Measurements from ENCODE around the gene SLC7A9.

The SLC7A9 gene

GRCh38 chr19:32914879-32915660 lies 45.5 kb upstream of the SLC7A9 start:
- TF ChIP-seq FOXP2 (optimal IDR thresholded peaks at IDR 0.05; ENCODE audit: borderline replicate concordance, extremely low read depth, extremely low read length, insufficient read depth) (no peak), POLR2AphosphoS5 (IDR thresholded peaks at IDR 0.05; ENCODE audit: low read depth, low read length) (no peak), TAF1 (IDR thresholded peaks at IDR 0.05; ENCODE audit: borderline replicate concordance, insufficient read depth, low read length) (no peak), REST (IDR thresholded peaks at IDR 0.05; ENCODE audit: insufficient read depth in 1 of 2, low read depth in 2 of 2, low read length in 2 of 2) (no peak), SIN3A (IDR thresholded peaks at IDR 0.05; ENCODE audit: borderline replicate concordance, insufficient read depth, low read length) (no peak)

GRCh38 chr19:32911467-32911866 lies 41.9 kb upstream of the SLC7A9 start:
- no peak for TF ChIP-seq POLR2AphosphoS5 (IDR thresholded peaks at IDR 0.05; ENCODE audit: low read depth, low read length)
- TF ChIP-seq REST (IDR thresholded peaks at IDR 0.05; ENCODE audit: insufficient read depth in 1 of 2, low read depth in 2 of 2, low read length in 2 of 2), result no peak
- no peak for TF ChIP-seq FOXP2 (optimal IDR thresholded peaks at IDR 0.05; ENCODE audit: borderline replicate concordance, extremely low read depth, extremely low read length, insufficient read depth)
- TF ChIP-seq TAF1 (IDR thresholded peaks at IDR 0.05; ENCODE audit: borderline replicate concordance, insufficient read depth, low read length), result no peak
- TF ChIP-seq SIN3A (IDR thresholded peaks at IDR 0.05; ENCODE audit: borderline replicate concordance, insufficient read depth, low read length), result no peak

- no peak for TF ChIP-seq SIN3A (IDR thresholded peaks at IDR 0.05; ENCODE audit: borderline replicate concordance, insufficient read depth, low read length)
- no peak for TF ChIP-seq FOXP2 (optimal IDR thresholded peaks at IDR 0.05; ENCODE audit: borderline replicate concordance, extremely low read depth, extremely low read length, insufficient read depth)
- no peak for TF ChIP-seq REST (IDR thresholded peaks at IDR 0.05; ENCODE audit: insufficient read depth in 1 of 2, low read depth in 2 of 2, low read length in 2 of 2)
- no peak for TF ChIP-seq POLR2AphosphoS5 (IDR thresholded peaks at IDR 0.05; ENCODE audit: low read depth, low read length)
- TF ChIP-seq TAF1 (IDR thresholded peaks at IDR 0.05; ENCODE audit: borderline replicate concordance, insufficient read depth, low read length), result no peak
Measured at GRCh38 chr19:32910874-32911273, 41.3 kb upstream of the SLC7A9 start.

GRCh38 chr19:32910094-32910493 lies 40.5 kb upstream of the SLC7A9 start:
- TF ChIP-seq FOXP2 (optimal IDR thresholded peaks at IDR 0.05; ENCODE audit: borderline replicate concordance, extremely low read depth, extremely low read length, insufficient read depth) (no peak), TAF1 (IDR thresholded peaks at IDR 0.05; ENCODE audit: borderline replicate concordance, insufficient read depth, low read length) (no peak), SIN3A (IDR thresholded peaks at IDR 0.05; ENCODE audit: borderline replicate concordance, insufficient read depth, low read length) (no peak), POLR2AphosphoS5 (IDR thresholded peaks at IDR 0.05; ENCODE audit: low read depth, low read length) (no peak), REST (IDR thresholded peaks at IDR 0.05; ENCODE audit: insufficient read depth in 1 of 2, low read depth in 2 of 2, low read length in 2 of 2) (no peak)
